H9 (cell line): ENCODE data around the gene ACOT13. TPM values are rescaled to one million over a fixed set of nuclear protein-coding genes. Genes with fewer than 3 reads are reported as not detected.
A peak's percentile ranks its signal among the peaks of the same experiment; 100 is the strongest.

Source experiments
- DNase-seq: peaks from one replicate; pipeline ENCODE4 v3.0.0-alpha.2; 2017
- H2AFZ ChIP-seq: one replicate; pipeline ENCODE4 v1.6.1; 2013; ENCODE audit warnings: mild to moderate bottlenecking, low read length, control low read depth, moderate library complexity
- H2AK5ac ChIP-seq: 2 replicates; pipeline ENCODE4 v1.6.1; 2013; ENCODE audit warnings: low read length, control low read depth, mixed read lengths; ENCODE audit not compliant: insufficient read length
- H2BK120ac ChIP-seq: one replicate; pipeline ENCODE4 v1.6.1; 2013; ENCODE audit warnings: low read depth, mild to moderate bottlenecking, low read length, control low read depth, inconsistent platforms; ENCODE audit not compliant: poor library complexity, severe bottlenecking
- H2BK12ac ChIP-seq: 2 replicates; pipeline ENCODE4 v1.6.1; 2013; ENCODE audit warnings: low read length, control low read depth, mixed read lengths, low read depth; ENCODE audit not compliant: insufficient read length
- H2BK15ac ChIP-seq: 2 replicates; pipeline ENCODE4 v1.6.1; 2013; ENCODE audit warnings: low read depth, low read length, control low read depth
- H2BK20ac ChIP-seq: one replicate; pipeline ENCODE4 v1.6.1; 2013; ENCODE audit warnings: low read depth, mild to moderate bottlenecking, low read length, control low read depth, inconsistent platforms; ENCODE audit not compliant: poor library complexity, severe bottlenecking
- H2BK5ac ChIP-seq: 2 replicates; pipeline ENCODE4 v1.6.1; 2013; ENCODE audit warnings: low read length, control low read depth, mixed read lengths; ENCODE audit not compliant: insufficient read length
- H3K14ac ChIP-seq: 2 replicates; pipeline ENCODE4 v1.6.1; 2013; ENCODE audit warnings: low read length, control low read depth; ENCODE audit not compliant: insufficient read depth
- H3K18ac ChIP-seq: 2 replicates; pipeline ENCODE4 v1.6.1; 2013; ENCODE audit warnings: low read depth, mild to moderate bottlenecking, mixed read lengths, low read length, control low read depth; ENCODE audit not compliant: insufficient read length
- H3K23ac ChIP-seq: 2 replicates; pipeline ENCODE4 v1.6.1; 2013; ENCODE audit warnings: low read length, control low read depth, mixed read lengths, low read depth; ENCODE audit not compliant: insufficient read length
- H3K23me2 ChIP-seq: 2 replicates; pipeline ENCODE4 v1.6.1; 2013; ENCODE audit warnings: low read depth, mild to moderate bottlenecking, mixed read lengths, low read length, control low read depth; ENCODE audit not compliant: insufficient read length, poor library complexity, severe bottlenecking
- H3K27ac ChIP-seq: 2 replicates; pipeline ENCODE4 v1.5.1; 2013; ENCODE audit warnings: low read length, control low read depth, mixed read lengths, low read depth; ENCODE audit not compliant: insufficient read length
- H3K27me3 ChIP-seq: 2 replicates; pipeline ENCODE4 v1.6.1; 2013; ENCODE audit warnings: low read length, control low read depth, inconsistent platforms; ENCODE audit not compliant: insufficient read depth
- H3K4ac ChIP-seq: 2 replicates; pipeline ENCODE4 v1.6.1; 2013; ENCODE audit warnings: low read depth, mild to moderate bottlenecking, control low read depth, inconsistent platforms, low read length, moderate library complexity
- H3K4me1 ChIP-seq: 2 replicates; pipeline ENCODE4 v1.6.1; 2013; ENCODE audit warnings: low read length, control low read depth, inconsistent platforms; ENCODE audit not compliant: insufficient read depth
- H3K4me2 ChIP-seq: 2 replicates; pipeline ENCODE4 v1.6.1; 2013; ENCODE audit warnings: low read length, control low read depth, mixed read lengths; ENCODE audit not compliant: insufficient read length, insufficient read depth
- H3K56ac ChIP-seq: 2 replicates; pipeline ENCODE4 v1.6.1; 2013; ENCODE audit warnings: low read depth, mild to moderate bottlenecking, mixed read lengths, low read length, control low read depth; ENCODE audit not compliant: insufficient read length
- H3K79me1 ChIP-seq: 2 replicates; pipeline ENCODE4 v1.6.1; 2013; ENCODE audit warnings: low read depth, mild to moderate bottlenecking, moderate library complexity, low read length, control low read depth, inconsistent platforms; ENCODE audit not compliant: insufficient read depth, poor library complexity, severe bottlenecking
- H3K79me2 ChIP-seq: 2 replicates; pipeline ENCODE4 v1.6.1; 2013; ENCODE audit warnings: low read length, control low read depth, inconsistent platforms; ENCODE audit not compliant: insufficient read depth
- H3K9ac ChIP-seq: 2 replicates; pipeline ENCODE4 v1.6.1; 2013; ENCODE audit warnings: low read length, control low read depth, mixed read lengths; ENCODE audit not compliant: insufficient read length; ENCODE audit errors: extremely low read depth
- H3K9me3 ChIP-seq: one replicate; pipeline ENCODE4 v1.6.1; 2013; ENCODE audit warnings: low read depth, low read length, inconsistent platforms; ENCODE audit not compliant: control insufficient read depth
- H3T11ph ChIP-seq: one replicate; pipeline ENCODE4 v1.6.1; 2013; ENCODE audit warnings: mild to moderate bottlenecking, low read length, control low read depth, inconsistent platforms
- H4K20me1 ChIP-seq: one replicate; pipeline ENCODE4 v1.6.1; 2013; ENCODE audit not compliant: control insufficient read depth, insufficient read length, insufficient read depth
- H4K5ac ChIP-seq: 2 replicates; pipeline ENCODE4 v1.6.1; 2013; ENCODE audit warnings: low read depth, mild to moderate bottlenecking, mixed read lengths, low read length, control low read depth; ENCODE audit not compliant: insufficient read length
- H4K8ac ChIP-seq: replicated peaks from 2 replicates; pipeline ENCODE4 v1.6.1; 2013; ENCODE audit warnings: low read length, control low read depth, mixed read lengths, low read depth; ENCODE audit not compliant: insufficient read length
- H4K91ac ChIP-seq: 2 replicates; pipeline ENCODE4 v1.6.1; 2013; ENCODE audit warnings: low read depth, mild to moderate bottlenecking, moderate library complexity, mixed read lengths, low read length, control low read depth; ENCODE audit not compliant: insufficient read length
- H3K27ac Mint-ChIP-seq, 3 experiments: 2 replicates in 2 of 3; 3 replicates in 1 of 3; pipeline ENCODE4 v1.8.0; 2020 to 2021; ENCODE audit warnings: mixed read lengths in 3 of 3, mild to moderate bottlenecking in 1 of 3, moderate library complexity in 1 of 3
- H3K27me3 Mint-ChIP-seq: 2 replicates; pipeline ENCODE4 v1.8.0; 2021; ENCODE audit warnings: low read depth, mild to moderate bottlenecking, moderate library complexity, mixed read lengths
- H3K36me3 Mint-ChIP-seq, 3 experiments: 2 replicates in 2 of 3; 3 replicates in 1 of 3; pipeline ENCODE4 v1.8.0; 2020 to 2021; ENCODE audit warnings: low read depth in 3 of 3, mixed read lengths in 3 of 3; ENCODE audit not compliant: insufficient read depth in 1 of 3
- H3K4me1 Mint-ChIP-seq, 2 experiments: 2 replicates each; pipeline ENCODE4 v1.8.0; 2020; ENCODE audit warnings: mixed read lengths in 2 of 2
- H3K4me3 Mint-ChIP-seq, 2 experiments: 2 replicates in 1 of 2; 3 replicates in 1 of 2; pipeline ENCODE4 v1.8.0; 2020 to 2021; ENCODE audit warnings: mild to moderate bottlenecking in 2 of 2, mixed read lengths in 2 of 2, moderate library complexity in 1 of 2
- H3K9me3 Mint-ChIP-seq, 2 experiments: 2 replicates in 1 of 2; 3 replicates in 1 of 2; pipeline ENCODE4 v1.8.0; 2020; ENCODE audit warnings: mild to moderate bottlenecking in 2 of 2, mixed read lengths in 2 of 2, moderate library complexity in 1 of 2
- WGBS: extraction: QIAGEN DNeasy Blood & Tissue Kit; methylation state at CpG from one replicate; pipeline ENCODE4 v1.1.7; 2013; ENCODE audit warnings: missing lambda C conversion rate, low lambda C conversion rate, mixed read lengths; ENCODE audit not compliant: insufficient read length; ENCODE audit errors: extremely low coverage; 5-methylcytosine and 5-hydroxymethylcytosine counted together
- total RNA-seq: library from RNA; stranded (reverse); gene quantifications from 2 replicates; pipeline ENCODE4 v1.2.1, GENCODE V29; 2021
- TF ChIP-seq, protein P1 (sequence below): fragments of 200-600 bp; sonication (generic); conservative IDR thresholded peaks from 3 replicates; pipeline ENCODE4 v1.8.0; 2021; ENCODE audit warnings: antibody characterized with exemption, mild to moderate bottlenecking

ACOT13 gene
- total RNA-seq, 1 experiment from 2014 or later: 38.0 TPM

DNA sequence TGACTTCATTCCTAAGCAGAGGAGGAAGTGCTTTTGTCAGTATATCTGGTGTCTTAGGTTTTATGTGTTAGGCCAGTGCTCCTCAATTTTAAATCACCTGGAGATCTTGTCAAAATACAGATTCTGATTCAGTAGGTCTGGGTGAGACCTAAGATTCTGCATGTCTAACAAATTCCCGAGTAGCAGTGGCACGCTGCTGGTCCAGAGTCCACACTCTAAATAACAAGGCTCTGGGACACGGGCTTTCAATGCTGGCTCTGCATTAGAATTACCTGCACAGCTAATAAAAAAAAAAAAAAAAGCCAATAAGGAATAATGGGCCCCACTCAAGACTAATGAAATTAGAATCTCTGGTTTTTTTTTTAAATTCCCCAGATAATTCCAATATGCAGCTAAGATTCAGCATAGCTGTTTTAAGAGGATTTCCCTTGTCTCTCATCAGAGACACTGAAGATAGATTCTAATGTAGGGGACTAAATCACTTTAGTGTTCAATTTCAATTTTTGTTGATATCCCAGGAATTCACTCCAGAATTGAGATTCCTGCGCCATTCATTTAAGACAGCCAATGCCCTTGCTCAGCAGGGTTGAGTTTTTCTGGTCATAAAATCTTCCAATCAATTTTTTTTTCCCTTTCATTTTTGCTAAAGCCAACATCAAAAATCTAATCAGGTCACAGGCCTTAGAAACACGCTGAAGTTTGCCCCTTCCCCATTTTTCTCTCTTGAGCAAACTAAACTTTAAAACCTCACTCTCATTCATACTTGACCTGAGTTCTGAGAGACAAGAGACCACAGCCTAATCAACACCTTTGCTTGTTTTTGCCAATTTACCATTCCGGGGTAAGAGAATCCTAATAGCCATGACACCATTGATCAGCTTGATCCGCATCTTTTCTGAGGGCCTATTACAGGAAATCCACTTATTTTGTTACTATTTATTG is 2.6 kb upstream of the ACOT13 start:
- peaks cover 35% of the 10 kb centered on the region in 2 experiments for H3K4me1 Mint-ChIP-seq
- Histone ChIP-seq H3K23ac (no peak overlapping the region), H3T11ph (no peak overlapping the region), H3K18ac (no peak overlapping the region), H2BK20ac (no peak overlapping the region), H3K79me1 (no peaks in the 10 kb centered on the region), H2BK15ac (no peak overlapping the region), H3K9ac (peak overlapping the region; percentile 31), H3K4ac (no peak overlapping the region), H3K23me2 (peaks cover 12% of the 10 kb centered on the region), H2AFZ (no peak overlapping the region), H2BK12ac (no peak overlapping the region), H2AK5ac (no peak overlapping the region), H2BK120ac (no peak overlapping the region), H3K4me2 (peak overlapping the region; percentile 85), H3K9me3 (no peaks in the 10 kb centered on the region), H3K79me2 (peaks cover 8% of the 10 kb centered on the region; the same call in 1 of the 2 replicates), H4K5ac (no peak overlapping the region), H3K27ac (no peak overlapping the region), H4K8ac (no peak overlapping the region), H2BK5ac (no peak overlapping the region), H4K20me1 (no peaks in the 10 kb centered on the region), H3K14ac (no peak overlapping the region), H3K27me3 (no peaks in the 10 kb centered on the region), H3K56ac (no peak overlapping the region), H4K91ac (no peak overlapping the region), H3K4me1 (peaks cover under 1% of the 10 kb centered on the region; the same call in 1 of the 2 replicates)
- no CpG with 5 or more reads among the region's 7 CpGs for WGBS
- TF ChIP-seq, protein P1, sequence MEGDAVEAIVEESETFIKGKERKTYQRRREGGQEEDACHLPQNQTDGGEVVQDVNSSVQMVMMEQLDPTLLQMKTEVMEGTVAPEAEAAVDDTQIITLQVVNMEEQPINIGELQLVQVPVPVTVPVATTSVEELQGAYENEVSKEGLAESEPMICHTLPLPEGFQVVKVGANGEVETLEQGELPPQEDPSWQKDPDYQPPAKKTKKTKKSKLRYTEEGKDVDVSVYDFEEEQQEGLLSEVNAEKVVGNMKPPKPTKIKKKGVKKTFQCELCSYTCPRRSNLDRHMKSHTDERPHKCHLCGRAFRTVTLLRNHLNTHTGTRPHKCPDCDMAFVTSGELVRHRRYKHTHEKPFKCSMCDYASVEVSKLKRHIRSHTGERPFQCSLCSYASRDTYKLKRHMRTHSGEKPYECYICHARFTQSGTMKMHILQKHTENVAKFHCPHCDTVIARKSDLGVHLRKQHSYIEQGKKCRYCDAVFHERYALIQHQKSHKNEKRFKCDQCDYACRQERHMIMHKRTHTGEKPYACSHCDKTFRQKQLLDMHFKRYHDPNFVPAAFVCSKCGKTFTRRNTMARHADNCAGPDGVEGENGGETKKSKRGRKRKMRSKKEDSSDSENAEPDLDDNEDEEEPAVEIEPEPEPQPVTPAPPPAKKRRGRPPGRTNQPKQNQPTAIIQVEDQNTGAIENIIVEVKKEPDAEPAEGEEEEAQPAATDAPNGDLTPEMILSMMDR: no peak
- H3K36me3 Mint-ChIP-seq: peaks cover 40 to 61% (median 50%) of the 10 kb centered on the region in 3 experiments
- H3K9me3 Mint-ChIP-seq: peaks cover 6 to 14% of the 10 kb centered on the region in 2 experiments
- no peak overlapping the region; a peak in 3 of 7 replicates for H3K27ac Mint-ChIP-seq
- peak overlapping the region in 1 of 2 experiments; percentile 95; a peak in 2 of 5 replicates for H3K4me3 Mint-ChIP-seq
- DNase-seq: no peak
- no peaks in the 10 kb centered on the region for H3K27me3 Mint-ChIP-seq
